NCI-H2029 treated with DMSO at 0.1 percent for 48 hours (cell line): ENCODE results near the gene PDIA5.

ENCODE experiments used
- DNase-seq: peaks from one replicate; lab custom pipeline; 2025; lab: John Stamatoyannopoulos, UW

The PDIA5 gene

DNA sequence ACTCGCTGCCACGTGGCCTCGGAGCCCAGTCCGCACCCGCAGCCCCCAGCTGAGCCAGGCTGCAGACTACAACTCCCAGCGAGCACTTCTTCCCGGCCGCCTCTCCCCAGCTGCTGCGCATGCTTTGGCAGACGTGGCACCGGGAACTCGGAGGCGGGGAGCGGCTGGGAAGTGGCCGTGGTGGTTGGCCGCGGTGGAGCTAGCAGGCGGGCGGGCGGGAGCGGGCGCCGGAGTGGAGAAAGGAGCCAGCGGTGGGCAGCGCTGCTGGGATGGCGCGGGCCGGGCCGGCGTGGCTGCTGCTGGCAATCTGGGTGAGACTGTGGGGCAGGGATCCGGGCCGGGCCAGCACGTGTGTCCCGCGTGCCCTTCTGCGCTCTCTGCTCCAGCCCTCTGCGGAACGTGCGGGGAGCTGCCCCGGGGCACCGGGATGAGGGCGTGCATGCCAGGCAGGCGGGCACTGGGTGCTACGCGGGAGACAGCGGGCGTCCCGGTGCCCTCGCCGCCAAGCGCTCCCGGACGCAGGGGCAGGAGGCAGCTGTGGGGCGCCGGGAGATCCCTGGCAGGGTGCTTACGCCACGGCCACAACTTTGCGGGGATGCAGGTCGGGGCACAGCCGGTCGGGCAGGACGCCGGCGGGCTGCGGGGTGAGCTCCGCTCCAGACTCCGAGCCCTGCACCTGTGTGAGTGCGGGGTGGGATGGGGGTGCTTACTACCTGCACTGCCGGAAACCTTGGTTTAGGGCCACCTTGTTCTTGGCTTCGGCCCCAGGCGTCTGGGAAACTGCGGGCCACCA is at the start of gene PDIA5:
Gene PDIA5, plus strand, starts transcription at position 130 of the 793 bp plus-strand sequence. Its CDS starts 140 bp downstream, at position 270.
- DNase-seq = peak; percentile 87

- DNase-seq = no peak
These were observed 48.1 kb upstream of the PDIA5 start for GRCh38 chr3:123018683-123019082.

DNA sequence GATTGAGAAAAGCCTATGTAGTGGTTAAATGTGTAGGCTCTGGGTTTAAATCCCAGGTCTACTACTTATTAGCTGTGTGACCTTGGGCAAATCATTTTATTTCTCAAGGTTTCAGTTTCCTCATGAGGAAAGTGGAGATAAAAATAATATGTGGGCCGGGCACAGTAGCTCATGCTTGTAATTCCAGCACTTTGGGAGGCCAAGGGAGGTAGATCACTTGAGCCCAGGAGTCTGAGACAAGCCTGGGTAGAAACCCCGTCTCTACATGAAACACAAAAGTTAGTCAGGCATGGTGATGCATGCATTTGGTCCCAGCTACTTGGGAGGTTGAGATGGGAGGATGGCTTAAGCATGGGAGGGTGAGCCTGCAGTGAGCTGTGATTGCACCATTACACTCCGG is 47.7 kb upstream of the PDIA5 start:
- no peak for DNase-seq

GRCh38 chr3:123019591-123019990 is 47.2 kb upstream of the PDIA5 start:
- DNase-seq = no peak

- DNase-seq = no peak
These were observed 46.1 kb upstream of the PDIA5 start for GRCh38 chr3:123020709-123021108.

GRCh38 chr3:123021388-123021787 is 45.4 kb upstream of the PDIA5 start:
- no peak for DNase-seq

GRCh38 chr3:123021996-123022510 is 44.8 kb upstream of the PDIA5 start:
- no peak for DNase-seq

- DNase-seq = no peak
These were observed 42.8 kb upstream of the PDIA5 start for GRCh38 chr3:123024056-123024455.

DNA sequence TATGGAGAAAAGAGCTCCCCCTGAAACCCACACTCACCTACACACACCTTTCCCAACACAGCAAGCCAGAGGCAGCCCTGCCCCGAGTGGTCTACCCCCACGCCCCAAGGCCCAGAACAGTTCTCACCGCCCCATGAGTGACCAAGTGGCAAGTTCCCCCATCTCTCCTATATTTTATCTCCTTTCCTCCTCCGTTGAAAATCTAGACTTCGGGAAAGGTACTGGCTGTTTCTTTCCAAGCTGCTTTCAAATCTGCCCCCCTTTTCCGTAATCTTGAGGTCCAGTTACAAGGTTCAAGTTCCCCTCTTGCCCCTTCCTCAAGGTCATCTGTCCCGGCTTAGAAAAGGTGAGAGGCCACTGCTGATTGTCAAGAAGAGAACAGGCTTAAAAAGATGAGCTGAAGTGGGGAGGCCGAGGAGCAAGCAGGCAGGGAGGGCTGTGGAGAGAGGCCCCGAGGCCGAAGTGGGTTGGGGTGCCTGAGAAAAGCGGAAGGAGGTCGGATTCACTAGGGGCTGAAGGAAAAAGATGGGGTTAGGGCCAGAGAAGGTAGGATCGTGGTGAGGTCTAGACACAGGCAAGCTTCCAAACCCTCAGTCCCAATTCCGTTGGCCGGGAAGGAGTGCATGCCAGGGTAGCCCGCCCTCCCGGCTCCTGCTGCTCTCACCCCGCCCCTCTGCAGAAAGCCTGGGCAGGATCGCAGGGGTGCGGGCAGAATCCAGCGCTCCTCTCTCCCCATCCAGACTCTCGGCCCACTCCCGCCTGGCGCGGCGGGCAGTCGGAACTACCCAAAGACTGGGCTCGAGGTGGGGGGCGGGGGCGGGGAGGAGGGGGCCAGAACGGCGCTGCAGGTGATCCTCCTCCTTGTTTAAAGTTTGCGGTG is 40.9 kb upstream of the PDIA5 start:
- DNase-seq = no peak

GRCh38 chr3:123026565-123027291 is 40.1 kb upstream of the PDIA5 start:
- DNase-seq = no peak

DNA sequence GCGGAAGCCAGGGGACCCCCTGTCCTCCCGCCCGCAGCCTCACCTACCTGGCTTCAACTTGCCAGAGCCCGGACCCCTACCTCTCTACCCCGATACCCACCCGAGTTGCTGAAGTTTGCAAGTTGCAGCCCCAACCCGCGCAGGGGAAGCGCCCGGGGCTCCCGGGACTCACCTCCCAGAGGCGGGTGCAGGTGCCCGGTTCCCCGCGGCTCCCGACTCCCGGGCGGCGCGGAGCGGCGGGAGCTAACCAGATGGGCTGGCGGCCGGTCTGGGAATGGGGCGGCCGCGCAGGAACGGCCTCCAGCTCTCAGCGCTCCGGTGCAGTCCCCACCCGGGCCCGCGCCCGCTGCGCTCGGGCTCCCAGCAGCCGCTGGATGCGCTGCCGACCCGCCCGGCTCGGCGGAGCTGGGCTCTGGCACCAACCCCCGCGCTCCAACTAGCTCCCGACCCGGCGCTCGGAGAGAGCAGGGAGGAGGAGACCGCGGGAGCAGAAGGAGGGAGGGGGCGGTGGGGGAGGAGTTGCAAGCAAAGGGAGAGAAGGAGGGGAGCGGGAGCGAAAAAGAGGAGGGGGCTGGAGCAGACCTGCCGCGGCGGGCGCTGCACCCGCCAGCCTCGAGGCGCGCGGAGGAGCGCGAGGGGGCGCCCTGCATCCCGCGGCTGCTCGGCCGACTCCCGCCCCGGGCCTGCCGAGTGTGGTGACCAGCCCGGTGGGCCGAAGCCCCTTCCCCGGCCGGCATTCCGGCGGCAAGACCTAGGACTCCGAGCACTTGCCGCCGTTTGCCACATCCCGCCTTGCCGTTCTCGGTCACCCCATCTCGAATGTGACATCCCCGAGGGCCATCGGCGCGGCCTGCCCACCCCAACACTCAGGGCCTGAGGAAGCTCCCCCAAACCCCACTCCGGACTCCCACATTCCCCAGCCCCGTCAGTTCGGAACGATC is 39.3 kb upstream of the PDIA5 start, which contains the start of gene SEMA5B:
Gene SEMA5B, minus strand, starts transcription at position 472 of the 941 bp plus-strand sequence. CDS start 66,500 bp downstream, outside the sequence.
- DNase-seq = no peak

- DNase-seq = peak; percentile 54
These were observed 38.5 kb upstream of the PDIA5 start for GRCh38 chr3:123028233-123028828.

- no peak for DNase-seq
These were observed 35.8 kb upstream of the PDIA5 start for GRCh38 chr3:123031051-123031450.

- no peak for DNase-seq
These were observed 34.8 kb upstream of the PDIA5 start for GRCh38 chr3:123032057-123032456.

DNA sequence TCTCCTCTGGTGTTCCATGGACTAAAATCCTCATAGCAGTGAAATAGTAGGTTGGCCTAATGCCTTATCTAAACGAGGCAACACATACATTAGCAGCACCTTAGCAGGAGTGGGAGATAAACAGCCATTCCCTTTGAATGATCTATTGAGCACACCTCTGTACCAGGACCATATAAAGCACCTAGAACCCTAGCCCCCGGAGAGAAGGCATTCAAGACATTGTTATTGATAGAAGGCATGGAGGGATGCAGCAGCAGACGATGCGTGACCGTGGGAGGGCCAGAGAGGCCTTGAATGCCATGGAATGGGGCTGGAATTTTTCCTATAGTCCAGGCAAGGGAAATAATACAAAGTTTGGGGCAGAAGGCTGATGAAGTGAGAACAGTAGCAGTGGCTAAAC is 32.7 kb upstream of the PDIA5 start:
- no peak for DNase-seq

GRCh38 chr3:123034996-123035395 is 31.8 kb upstream of the PDIA5 start:
- DNase-seq = no peak

DNA sequence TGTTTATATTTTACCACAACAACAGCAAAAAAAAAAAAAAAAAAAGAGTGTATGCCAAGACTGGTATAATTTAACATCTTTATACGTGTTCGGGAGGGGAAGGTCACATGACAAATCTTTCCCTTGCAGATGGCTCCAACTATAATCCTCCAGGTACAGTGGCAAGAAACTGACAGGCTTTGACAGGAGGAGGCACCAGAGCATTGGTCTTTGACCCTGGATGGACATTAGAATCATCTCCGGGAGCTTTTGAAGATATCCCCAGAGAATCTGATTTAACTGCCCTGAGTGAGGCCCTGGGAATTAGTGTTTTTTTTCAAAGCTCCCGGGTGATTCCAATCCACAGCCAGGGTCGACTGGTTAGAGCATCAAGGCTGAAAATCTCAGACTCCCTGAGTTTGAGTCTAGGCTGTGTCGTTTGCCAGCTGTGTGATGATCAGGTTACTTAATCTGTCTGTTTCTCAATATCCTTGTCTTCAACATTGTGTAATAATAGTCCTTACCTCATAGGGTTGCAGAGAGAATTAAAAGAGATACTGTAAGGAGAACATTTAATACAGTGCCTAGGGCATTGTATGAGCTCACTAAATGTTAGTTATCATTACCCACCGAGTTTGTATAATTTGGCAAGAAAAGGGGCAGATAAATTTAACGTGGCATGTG is 30.3 kb upstream of the PDIA5 start:
- no peak for DNase-seq

- no peak for DNase-seq
These were observed 29.8 kb upstream of the PDIA5 start for GRCh38 chr3:123037015-123037375.

DNA sequence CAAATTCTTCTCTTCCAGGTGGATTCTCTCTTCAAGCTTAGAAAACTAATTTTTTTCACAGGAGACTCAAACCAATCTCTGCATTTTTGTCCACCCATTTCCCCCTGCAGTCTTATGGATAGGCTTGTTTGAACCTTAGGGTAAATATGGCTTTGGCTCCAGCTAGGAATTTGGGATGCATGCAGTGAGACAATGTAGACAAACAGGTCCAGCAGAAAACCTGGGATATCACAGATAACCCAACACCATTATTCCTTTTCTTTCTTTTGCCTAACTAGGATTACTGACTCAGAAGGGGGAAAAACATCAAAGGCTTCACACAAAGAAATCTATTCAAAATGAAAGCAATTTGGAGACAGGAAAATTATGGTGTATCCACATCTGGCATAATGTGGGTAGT is 28.1 kb upstream of the PDIA5 start:
- DNase-seq = peak; percentile 96

DNA sequence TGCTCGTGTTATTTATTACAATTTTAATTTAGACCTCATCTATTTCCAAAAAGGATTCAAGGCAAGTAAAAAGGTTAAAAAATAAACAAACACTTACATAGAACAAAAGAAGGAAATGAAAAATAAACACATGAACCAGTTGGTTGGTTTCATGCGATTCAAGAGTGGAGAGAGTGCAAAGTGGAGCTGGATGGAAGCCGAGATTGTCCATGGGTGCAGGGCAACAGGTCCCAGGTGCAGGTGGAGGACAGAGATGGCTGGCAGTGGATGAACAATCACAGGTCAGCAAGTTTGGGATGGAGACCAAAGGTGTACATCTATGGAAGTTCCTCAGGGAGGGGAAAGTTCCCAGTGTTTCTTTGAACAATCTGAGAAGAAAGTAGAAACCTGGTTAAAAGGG is 27.6 kb upstream of the PDIA5 start:
- peak; percentile 96 for DNase-seq
